GM10248 (cell line): ENCODE data around the gene GPX4.

Source experiments
- CTCF ChIA-PET: fragments of 300-600 bp; sonication (Branson Sonifier 250); formaldehyde crosslinking; extraction: SDS; loops from one replicate; lab custom pipeline; 2021; ENCODE audit warnings: antibody characterized with exemption; lab: Yijun Ruan, JAX
- POLR2A ChIA-PET: fragments of 350-650 bp; sonication (Branson Sonifier 250); formaldehyde crosslinking; extraction: SDS; loops from one replicate; lab custom pipeline; 2020; ENCODE audit warnings: antibody characterized with exemption; lab: Yijun Ruan, JAX
- DNase-seq: peaks from one replicate; pipeline ENCODE4 v3.0.0; 2012; ENCODE audit errors: extremely low spot score
- TF ChIP-seq, protein P1 (sequence below): IDR thresholded peaks from 2 replicates; pipeline ENCODE4 v1.5.1; 2012; ENCODE audit warnings: mild to moderate bottlenecking, low read depth; ENCODE audit errors: extremely low read depth, missing control alignments, control extremely low read depth

The GPX4 gene

GRCh38 chr19:1084024-1084868 is 19.5 kb upstream of the GPX4 start:
- ChIA-PET CTCF (interaction anchor here (1.3 to 2.4 kb wide), 2 partner anchors 10 to 20 kb away, joined by 3 to 10 read pairs; no protein-coding TSS in a partner anchor), POLR2A (interaction anchor here (1.0 kb wide), 1 partner anchor 9 kb away, joined by 3 read pairs; no protein-coding TSS in a partner anchor)
- DNase-seq = no peak
- TF ChIP-seq, protein P1, sequence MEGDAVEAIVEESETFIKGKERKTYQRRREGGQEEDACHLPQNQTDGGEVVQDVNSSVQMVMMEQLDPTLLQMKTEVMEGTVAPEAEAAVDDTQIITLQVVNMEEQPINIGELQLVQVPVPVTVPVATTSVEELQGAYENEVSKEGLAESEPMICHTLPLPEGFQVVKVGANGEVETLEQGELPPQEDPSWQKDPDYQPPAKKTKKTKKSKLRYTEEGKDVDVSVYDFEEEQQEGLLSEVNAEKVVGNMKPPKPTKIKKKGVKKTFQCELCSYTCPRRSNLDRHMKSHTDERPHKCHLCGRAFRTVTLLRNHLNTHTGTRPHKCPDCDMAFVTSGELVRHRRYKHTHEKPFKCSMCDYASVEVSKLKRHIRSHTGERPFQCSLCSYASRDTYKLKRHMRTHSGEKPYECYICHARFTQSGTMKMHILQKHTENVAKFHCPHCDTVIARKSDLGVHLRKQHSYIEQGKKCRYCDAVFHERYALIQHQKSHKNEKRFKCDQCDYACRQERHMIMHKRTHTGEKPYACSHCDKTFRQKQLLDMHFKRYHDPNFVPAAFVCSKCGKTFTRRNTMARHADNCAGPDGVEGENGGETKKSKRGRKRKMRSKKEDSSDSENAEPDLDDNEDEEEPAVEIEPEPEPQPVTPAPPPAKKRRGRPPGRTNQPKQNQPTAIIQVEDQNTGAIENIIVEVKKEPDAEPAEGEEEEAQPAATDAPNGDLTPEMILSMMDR = no peak

GRCh38 chr19:1085053-1085658 is 18.6 kb upstream of the GPX4 start:
- ChIA-PET POLR2A (no interaction called here), CTCF (interaction anchor here (0.9 to 2.4 kb wide), 4 partner anchors 9 to 21 kb away, joined by 3 to 10 read pairs (median 4); partner anchors contain the start of gene ARHGAP45)
- TF ChIP-seq, protein P1 = no peak
- DNase-seq = no peak

DNA sequence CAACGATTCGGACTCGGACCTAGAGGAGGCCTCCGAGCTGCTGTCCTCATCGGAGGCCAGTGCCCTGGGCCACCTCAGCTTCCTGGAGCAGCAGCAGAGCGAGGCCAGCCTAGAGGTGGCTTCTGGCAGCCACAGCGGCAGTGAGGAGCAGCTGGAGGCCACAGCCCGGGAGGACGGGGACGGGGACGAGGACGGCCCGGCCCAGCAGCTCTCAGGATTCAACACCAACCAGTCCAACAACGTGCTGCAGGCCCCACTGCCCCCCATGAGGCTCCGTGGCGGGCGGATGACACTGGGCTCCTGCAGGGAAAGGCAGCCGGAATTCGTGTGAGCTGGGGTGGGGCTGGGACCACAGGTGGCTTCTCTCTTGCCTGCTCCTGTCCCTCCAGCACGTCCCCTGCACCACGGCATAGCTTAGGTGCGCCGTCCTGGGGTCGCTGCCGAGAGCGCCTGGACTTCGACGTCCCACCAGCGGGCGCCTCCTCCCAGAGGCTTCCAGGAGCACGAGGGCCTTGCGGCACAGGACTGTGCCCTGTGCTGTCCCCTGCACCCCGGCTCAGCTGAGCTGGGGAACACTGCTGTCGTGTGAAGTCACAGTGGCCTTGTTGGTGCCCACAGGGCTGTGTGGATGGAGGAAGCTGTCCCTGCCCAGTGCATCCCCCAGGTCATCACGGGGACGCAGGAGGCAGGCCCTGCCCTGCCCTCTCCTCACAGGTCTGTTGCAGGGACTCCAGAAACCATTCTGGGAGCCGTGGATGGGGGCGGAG is 17.9 kb upstream of the GPX4 start:
- ChIA-PET CTCF (interaction anchor here (0.9 to 2.4 kb wide), 4 partner anchors 8 to 21 kb away, joined by 4 to 10 read pairs (median 4); partner anchors contain the start of gene ARHGAP45), POLR2A (interaction anchor here (0.7 kb wide), 1 partner anchor 123 kb away, joined by 3 read pairs; no protein-coding TSS in a partner anchor)
- TF ChIP-seq, protein P1 = no peak
- no peak for DNase-seq

DNA sequence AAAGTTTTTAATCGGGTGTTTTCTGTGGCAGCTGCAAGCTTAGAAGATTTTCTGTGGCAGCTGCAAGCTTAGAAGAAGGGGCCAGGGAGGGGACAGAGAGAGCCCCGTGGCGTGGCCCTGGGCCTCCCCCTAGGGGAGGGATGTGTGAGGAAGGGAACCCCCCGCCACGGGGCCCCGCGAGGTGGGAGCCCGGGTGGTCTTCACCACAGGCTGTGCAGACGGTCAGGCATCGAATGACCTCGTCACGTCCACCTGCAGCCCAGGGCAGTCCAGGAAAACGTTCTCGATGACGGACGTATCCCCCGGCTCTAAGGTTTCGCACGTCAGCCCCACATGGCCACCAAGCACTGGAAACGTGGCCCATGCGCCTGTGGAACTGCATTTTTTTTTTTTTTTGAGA is 17.2 kb upstream of the GPX4 start:
- ChIA-PET POLR2A (interaction anchor here (0.7 kb wide), 1 partner anchor 123 kb away, joined by 3 read pairs; no protein-coding TSS in a partner anchor), CTCF (interaction anchor here (1.1 to 2.0 kb wide), 4 partner anchors 8 to 158 kb away, joined by 4 to 5 read pairs (median 5); no protein-coding TSS in a partner anchor)
- DNase-seq = no peak
- TF ChIP-seq, protein P1 = no peak

GRCh38 chr19:1087813-1088415 is 15.9 kb upstream of the GPX4 start:
- TF ChIP-seq, protein P1 = peak; percentile 7
- no peak for DNase-seq
- CTCF ChIA-PET = interaction anchor here (1.1 to 2.0 kb wide), 5 partner anchors 9 to 157 kb away, joined by 3 to 5 read pairs (median 5); no protein-coding TSS in a partner anchor
- POLR2A ChIA-PET = interaction anchor here (0.7 to 1.0 kb wide), 2 partner anchors 13 to 21 kb away, joined by 4 read pairs; no protein-coding TSS in a partner anchor
